ENCODE results near the gene PLCH1.

Gene PLCH1

DNA sequence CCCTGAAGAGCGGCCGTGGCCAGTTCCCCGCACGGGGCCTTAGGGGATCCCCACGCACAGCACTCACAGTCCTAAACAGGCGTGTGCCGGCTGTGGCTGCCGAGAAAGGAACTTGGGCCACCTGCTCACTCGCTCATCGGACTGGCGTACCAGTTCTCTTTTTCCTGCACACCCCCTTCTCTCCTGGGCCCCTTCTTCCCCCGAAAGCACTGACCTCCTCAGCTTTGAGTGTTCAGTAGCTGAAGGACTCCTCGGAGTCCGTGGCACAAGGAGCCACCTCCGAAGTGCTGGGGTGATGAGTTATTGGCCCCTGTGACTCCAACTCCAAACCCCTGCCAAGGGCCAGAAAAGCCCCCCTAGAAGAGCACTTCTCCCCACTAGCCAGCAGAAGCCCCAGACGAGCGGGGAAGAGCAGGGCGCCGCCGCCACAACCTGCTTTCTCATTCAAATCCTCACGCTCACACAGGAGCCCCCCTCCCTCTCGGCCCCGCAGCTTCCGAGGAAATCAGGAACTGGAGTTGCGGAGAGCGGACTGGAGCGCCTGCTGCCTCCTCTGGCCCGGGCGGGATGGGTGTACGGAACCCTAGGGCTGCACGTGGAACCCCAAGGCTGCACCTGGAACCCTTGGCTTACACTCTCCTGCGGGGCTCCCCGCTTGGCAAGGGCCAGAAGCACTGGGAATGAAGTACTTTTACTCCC lies at the start of gene PLCH1:
Gene PLCH1 (minus strand): TSS at position 446 of the 699 bp plus-strand sequence. CDS start 40,847 bp downstream, outside the sequence.
- Histone ChIP-seq H3K9me3 (replicated peaks in 1 of 11) (no peaks in the 10 kb centered on the region), H3K4me3 (peak within 1 kb of the TSS; percentile 69 to 83 (median 76)), H3K27me3 (peaks cover 44 to 67% (median 53%) of the 10 kb centered on the region in 11 experiments), H3K4me1 (peaks cover 5 to 26% (median 18%) of the 10 kb centered on the region in 10 experiments; a peak in 18 of 20 replicates), H3K27ac (peak within 1 kb of the TSS in 8 of 11 experiments; percentile 29 to 47 (median 38); a peak in 12 of 22 replicates), H4K20me1 (peaks cover 0 to 9% (median 0%) of the 10 kb centered on the region in 11 experiments; a peak in 2 of 22 replicates), H3K36me3 (no peaks in the 10 kb centered on the region), H3K4me2 (peak within 1 kb of the TSS; percentile 92 to 100 (median 99)), H3K9ac (peak within 1 kb of the TSS; percentile 54 to 79 (median 74))
- no peak for TF ChIP-seq Cebpa-rat (IDR thresholded peaks at IDR 0.05)

- Histone ChIP-seq H3K27me3 (no peaks in the 10 kb centered on the region), H3K4me3 (no peak overlapping the region), H3K9ac (no peak overlapping the region), H3K9me3 (replicated peaks in 1 of 11) (peaks cover 0 to 26% (median 15%) of the 10 kb centered on the region in 11 experiments; a peak in 15 of 22 replicates), H3K4me2 (no peak overlapping the region), H3K36me3 (peaks cover 0 to 13% (median 0%) of the 10 kb centered on the region in 11 experiments; a peak in 3 of 22 replicates), H3K27ac (no peak overlapping the region), H4K20me1 (no peaks in the 10 kb centered on the region), H3K4me1 (peaks cover 0 to 6% (median 0%) of the 10 kb centered on the region in 10 experiments; a peak in 2 of 20 replicates)
- TF ChIP-seq Cebpa-rat (IDR thresholded peaks at IDR 0.05) = no peak
Observed at GRCh38 chr3:155792532-155792931, 47.7 kb upstream of the PLCH1 start.

- no peak for TF ChIP-seq Cebpa-rat (IDR thresholded peaks at IDR 0.05)
- Histone ChIP-seq H3K27me3 (no peaks in the 10 kb centered on the region), H3K9me3 (replicated peaks in 1 of 11) (peaks cover 0 to 26% (median 15%) of the 10 kb centered on the region in 11 experiments; a peak in 15 of 22 replicates), H4K20me1 (no peaks in the 10 kb centered on the region), H3K36me3 (peaks cover 0 to 13% (median 0%) of the 10 kb centered on the region in 11 experiments; a peak in 3 of 22 replicates), H3K4me2 (peak overlapping the region in 1 of 11 experiments; percentile 15; a peak in 1 of 22 replicates), H3K27ac (peak overlapping the region in 4 of 11 experiments; percentile 16 to 43 (median 36); a peak in 5 of 22 replicates), H3K4me1 (peaks cover 0 to 6% (median 0%) of the 10 kb centered on the region in 10 experiments; a peak in 2 of 20 replicates), H3K9ac (no peak overlapping the region), H3K4me3 (no peak overlapping the region)
Observed at GRCh38 chr3:155791190-155791589, 46.3 kb upstream of the PLCH1 start.

- Histone ChIP-seq H3K4me1 (peaks cover 0 to 6% (median 0%) of the 10 kb centered on the region in 10 experiments; a peak in 2 of 20 replicates), H3K4me3 (no peak overlapping the region), H3K9ac (no peak overlapping the region), H3K27ac (peak overlapping the region in 2 of 11 experiments; percentile 8 to 43; a peak in 2 of 22 replicates), H3K27me3 (no peaks in the 10 kb centered on the region), H3K36me3 (peaks cover 0 to 13% (median 0%) of the 10 kb centered on the region in 11 experiments; a peak in 3 of 22 replicates), H3K4me2 (0 out of 22 replicates have a peak overlapping the region, but pooled peaks of 1 of the 11 experiments have one; percentile 15), H3K9me3 (replicated peaks in 1 of 11) (peaks cover 0 to 26% (median 15%) of the 10 kb centered on the region in 11 experiments; a peak in 15 of 22 replicates), H4K20me1 (no peaks in the 10 kb centered on the region)
- TF ChIP-seq Cebpa-rat (IDR thresholded peaks at IDR 0.05) = no peak
Observed at GRCh38 chr3:155790272-155790925, 45.5 kb upstream of the PLCH1 start.

GRCh38 chr3:155785662-155786295 lies 40.9 kb upstream of the PLCH1 start:
- H3K9me3 ChIP-seq (replicated peaks in 1 of 11) = peaks cover 28 to 40% (median 34%) of the 10 kb centered on the region in 11 experiments
- no peaks in the 10 kb centered on the region for H3K27me3 ChIP-seq
- no peak overlapping the region for H3K9ac ChIP-seq
- H4K20me1 ChIP-seq = no peaks in the 10 kb centered on the region
- H3K4me3 ChIP-seq = no peak overlapping the region
- peaks cover 0 to 5% (median 0%) of the 10 kb centered on the region in 11 experiments; a peak in 3 of 22 replicates for H3K36me3 ChIP-seq
- H3K4me1 ChIP-seq = peaks cover 0 to 3% (median 0%) of the 10 kb centered on the region in 10 experiments; a peak in 1 of 20 replicates
- no peak overlapping the region for H3K27ac ChIP-seq
- no peak for TF ChIP-seq Cebpa-rat (IDR thresholded peaks at IDR 0.05)
- H3K4me2 ChIP-seq = no peak overlapping the region

DNA sequence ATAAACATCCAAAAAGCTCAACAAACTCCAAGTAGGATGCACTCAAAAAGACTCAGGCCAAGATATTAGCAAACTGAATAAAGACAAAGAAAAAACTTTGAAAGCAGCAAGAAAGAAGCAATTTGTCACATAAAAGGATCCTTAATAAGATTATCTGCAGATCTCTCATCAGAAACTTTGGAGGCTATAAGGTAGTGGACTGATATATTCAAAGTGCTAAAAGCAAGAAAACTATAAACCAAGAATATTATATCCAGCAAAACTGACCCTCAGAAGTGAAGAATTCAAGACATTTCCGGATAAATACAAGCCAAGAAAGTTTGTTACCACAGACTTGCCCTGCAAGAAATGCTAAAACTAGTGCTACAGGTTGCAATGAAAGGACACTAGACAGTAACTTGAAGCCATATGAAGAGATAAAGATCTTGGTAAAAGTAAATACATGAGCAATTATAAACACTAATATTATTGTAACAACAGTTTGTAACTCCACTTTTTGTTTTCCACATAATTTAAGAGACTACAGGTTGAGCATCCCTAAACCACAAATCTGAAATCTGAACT lies 37.6 kb upstream of the PLCH1 start:
- no peak for TF ChIP-seq Cebpa-rat (IDR thresholded peaks at IDR 0.05)
- H4K20me1 ChIP-seq = no peaks in the 10 kb centered on the region
- no peaks in the 10 kb centered on the region for H3K27me3 ChIP-seq
- H3K9me3 ChIP-seq (replicated peaks in 1 of 11) = peaks cover 30 to 36% (median 32%) of the 10 kb centered on the region in 11 experiments
- H3K9ac ChIP-seq = no peak overlapping the region
- H3K27ac ChIP-seq = no peak overlapping the region
- peaks cover 0 to 11% (median 0%) of the 10 kb centered on the region in 10 experiments; a peak in 5 of 20 replicates for H3K4me1 ChIP-seq
- peaks cover 0 to 5% (median 0%) of the 10 kb centered on the region in 11 experiments; a peak in 2 of 22 replicates for H3K36me3 ChIP-seq
- H3K4me2 ChIP-seq = no peak overlapping the region
- no peak overlapping the region for H3K4me3 ChIP-seq

DNA sequence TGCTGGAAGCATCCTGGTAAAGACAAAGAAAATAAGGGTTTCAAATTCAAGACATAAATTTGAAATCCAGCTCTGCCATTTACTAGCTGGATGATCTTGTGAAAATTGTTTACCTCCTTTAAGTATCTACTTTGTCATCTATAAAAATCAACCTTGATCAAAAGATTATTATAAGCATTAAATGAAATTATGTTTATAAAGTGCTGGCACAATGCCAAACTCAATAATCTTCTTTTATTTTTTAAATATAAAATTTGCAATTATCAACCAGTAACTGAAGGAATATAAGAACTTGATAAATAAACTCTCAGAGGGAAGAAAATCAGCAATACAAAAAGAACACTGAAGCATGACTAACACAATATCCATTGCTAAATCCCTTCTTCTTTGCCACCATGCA lies 35.4 kb upstream of the PLCH1 start:
- peaks cover 0 to 11% (median 0%) of the 10 kb centered on the region in 10 experiments; a peak in 5 of 20 replicates for H3K4me1 ChIP-seq
- no peak overlapping the region for H3K4me2 ChIP-seq
- H3K4me3 ChIP-seq = no peak overlapping the region
- no peaks in the 10 kb centered on the region for H3K27me3 ChIP-seq
- H3K27ac ChIP-seq = no peak overlapping the region
- TF ChIP-seq Cebpa-rat (IDR thresholded peaks at IDR 0.05) = no peak
- peaks cover 30 to 36% (median 32%) of the 10 kb centered on the region in 11 experiments for H3K9me3 ChIP-seq (replicated peaks in 1 of 11)
- H3K36me3 ChIP-seq = peaks cover 0 to 5% (median 0%) of the 10 kb centered on the region in 11 experiments; a peak in 2 of 22 replicates
- no peaks in the 10 kb centered on the region for H4K20me1 ChIP-seq
- no peak overlapping the region for H3K9ac ChIP-seq

GRCh38 chr3:155778462-155778861 lies 33.6 kb upstream of the PLCH1 start:
- no peak overlapping the region for H3K9ac ChIP-seq
- H3K4me2 ChIP-seq = peak overlapping the region in 2 of 11 experiments; percentile 16 to 20; a peak in 3 of 22 replicates
- H3K27me3 ChIP-seq = no peaks in the 10 kb centered on the region
- no peaks in the 10 kb centered on the region for H4K20me1 ChIP-seq
- no peak for TF ChIP-seq Cebpa-rat (IDR thresholded peaks at IDR 0.05)
- peaks cover 29 to 31% (median 31%) of the 10 kb centered on the region in 11 experiments for H3K9me3 ChIP-seq (replicated peaks in 1 of 11)
- H3K4me1 ChIP-seq = peaks cover 0 to 11% (median 0%) of the 10 kb centered on the region in 10 experiments; a peak in 5 of 20 replicates
- H3K27ac ChIP-seq = no peak overlapping the region
- peaks cover 0 to 5% (median 0%) of the 10 kb centered on the region in 11 experiments; a peak in 2 of 22 replicates for H3K36me3 ChIP-seq
- no peak overlapping the region for H3K4me3 ChIP-seq
